Measurements from ENCODE around the gene SYNC.

DNA sequence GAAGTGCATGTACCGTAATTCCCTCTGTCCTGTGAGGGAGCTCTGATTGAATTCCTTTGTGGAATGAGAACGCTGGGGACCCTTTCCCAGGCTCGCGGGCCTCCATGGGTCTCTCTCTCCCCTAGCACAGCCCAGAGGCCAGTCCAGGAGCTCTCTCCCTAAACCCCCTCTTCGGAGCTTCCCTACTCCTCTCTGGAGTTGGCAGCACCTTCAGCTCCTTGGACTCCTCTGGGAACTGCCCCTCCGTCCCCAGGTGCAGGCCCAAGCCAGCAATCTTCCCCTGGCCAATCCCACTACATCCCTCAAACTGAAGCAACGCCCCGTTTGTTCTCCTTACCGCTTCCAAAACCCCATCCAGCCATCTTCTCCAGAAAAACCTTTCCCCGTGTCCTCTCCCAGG lies 10.5 kb upstream of the SYNC start:
- TF ChIP-seq, protein P1, sequence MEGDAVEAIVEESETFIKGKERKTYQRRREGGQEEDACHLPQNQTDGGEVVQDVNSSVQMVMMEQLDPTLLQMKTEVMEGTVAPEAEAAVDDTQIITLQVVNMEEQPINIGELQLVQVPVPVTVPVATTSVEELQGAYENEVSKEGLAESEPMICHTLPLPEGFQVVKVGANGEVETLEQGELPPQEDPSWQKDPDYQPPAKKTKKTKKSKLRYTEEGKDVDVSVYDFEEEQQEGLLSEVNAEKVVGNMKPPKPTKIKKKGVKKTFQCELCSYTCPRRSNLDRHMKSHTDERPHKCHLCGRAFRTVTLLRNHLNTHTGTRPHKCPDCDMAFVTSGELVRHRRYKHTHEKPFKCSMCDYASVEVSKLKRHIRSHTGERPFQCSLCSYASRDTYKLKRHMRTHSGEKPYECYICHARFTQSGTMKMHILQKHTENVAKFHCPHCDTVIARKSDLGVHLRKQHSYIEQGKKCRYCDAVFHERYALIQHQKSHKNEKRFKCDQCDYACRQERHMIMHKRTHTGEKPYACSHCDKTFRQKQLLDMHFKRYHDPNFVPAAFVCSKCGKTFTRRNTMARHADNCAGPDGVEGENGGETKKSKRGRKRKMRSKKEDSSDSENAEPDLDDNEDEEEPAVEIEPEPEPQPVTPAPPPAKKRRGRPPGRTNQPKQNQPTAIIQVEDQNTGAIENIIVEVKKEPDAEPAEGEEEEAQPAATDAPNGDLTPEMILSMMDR (IDR thresholded peaks at IDR 0.05) = no peak
- TF ChIP-seq POLR2A (IDR thresholded peaks at IDR 0.05; ENCODE audit: low read depth) = no peak
- TF ChIP-seq EP300 (IDR thresholded peaks at IDR 0.05) = no peak

Data from esophagus muscularis mucosa (tissue), 4 donors.